HG03457 (cell line): ENCODE results near the gene KIFC3.
"Not testable (repeated sequence)": the region's sequence is repeated elsewhere in the genome, so short reads cannot be mapped to it uniquely, and the experiment has no call there.

Source experiments
- ATAC-seq: cut with Tn5 transposase; IDR thresholded peaks from one replicate; pipeline ENCODE4 v1.9.1; 2021; ENCODE audit warnings: moderate number of reproducible peaks; ENCODE audit not compliant: unreplicated experiment

Gene KIFC3

GRCh38 chr16:57802341-57803133 lies at the start of gene KIFC3:
KIFC3 (minus strand) TSS chr16:57802491; CDS start chr16:57798243, 4,248 bp downstream.
- no peak for ATAC-seq

- no peak for ATAC-seq
Measured at GRCh38 chr16:57848181-57848580, 45.9 kb upstream of the KIFC3 start.

- ATAC-seq, result not testable (repeated sequence)
Measured at GRCh38 chr16:57846931-57847330, 44.6 kb upstream of the KIFC3 start.

GRCh38 chr16:57846078-57846697 lies 43.9 kb upstream of the KIFC3 start:
- ATAC-seq, result no peak

GRCh38 chr16:57845115-57845514 lies 42.8 kb upstream of the KIFC3 start:
- ATAC-seq, result no peak

- ATAC-seq, result no peak
Measured at GRCh38 chr16:57844416-57845030, 42.2 kb upstream of the KIFC3 start.

GRCh38 chr16:57843400-57843799 lies 41.1 kb upstream of the KIFC3 start:
- no peak for ATAC-seq

GRCh38 chr16:57842601-57843000 lies 40.3 kb upstream of the KIFC3 start:
- ATAC-seq, result no peak

- ATAC-seq, result no peak
Measured at GRCh38 chr16:57840833-57841232, 38.5 kb upstream of the KIFC3 start.

GRCh38 chr16:57838161-57838560 lies 35.9 kb upstream of the KIFC3 start:
- ATAC-seq, result no peak

GRCh38 chr16:57837305-57838125 lies 35.2 kb upstream of the KIFC3 start:
- ATAC-seq, result no peak

GRCh38 chr16:57835439-57835838 lies 33.1 kb upstream of the KIFC3 start:
- not testable (repeated sequence) for ATAC-seq

- ATAC-seq, result no peak
Measured at GRCh38 chr16:57834936-57835335, 32.6 kb upstream of the KIFC3 start.

GRCh38 chr16:57830890-57831484 lies 28.7 kb upstream of the KIFC3 start:
- no peak for ATAC-seq

GRCh38 chr16:57829969-57830360 lies 27.7 kb upstream of the KIFC3 start:
- no peak for ATAC-seq

- ATAC-seq, result no peak
Measured at GRCh38 chr16:57828272-57829161, 26.2 kb upstream of the KIFC3 start.

- ATAC-seq, result no peak
Measured at GRCh38 chr16:57826706-57827625, 24.7 kb upstream of the KIFC3 start.

- no peak for ATAC-seq
Measured at GRCh38 chr16:57826052-57826451, 23.8 kb upstream of the KIFC3 start.
